CD4-positive, alpha-beta T cell treated with Interleukin-17A for 4 hours (primary cell): Measurements from ENCODE around the gene MRPL23.

Experiments used
- DNase-seq: peaks from one replicate; pipeline ENCODE4 v3.0.0-alpha.2; 2020; ENCODE audit warnings: mixed read lengths

The MRPL23 gene

GRCh38 chr11:1959786-1960185 lies 12.7 kb downstream of the MRPL23 start:
- no peak for DNase-seq

- no peak for DNase-seq
Measured at GRCh38 chr11:1963864-1964263, 16.7 kb downstream of the MRPL23 start.

- no peak for DNase-seq
Measured at GRCh38 chr11:1964348-1964747, 17.2 kb downstream of the MRPL23 start.

GRCh38 chr11:1964955-1965354 lies 17.8 kb downstream of the MRPL23 start:
- no peak for DNase-seq

GRCh38 chr11:1966531-1966930 lies 19.4 kb downstream of the MRPL23 start:
- no peak for DNase-seq

- no peak for DNase-seq
Measured at GRCh38 chr11:1967641-1968225, 20.6 kb downstream of the MRPL23 start.

DNA sequence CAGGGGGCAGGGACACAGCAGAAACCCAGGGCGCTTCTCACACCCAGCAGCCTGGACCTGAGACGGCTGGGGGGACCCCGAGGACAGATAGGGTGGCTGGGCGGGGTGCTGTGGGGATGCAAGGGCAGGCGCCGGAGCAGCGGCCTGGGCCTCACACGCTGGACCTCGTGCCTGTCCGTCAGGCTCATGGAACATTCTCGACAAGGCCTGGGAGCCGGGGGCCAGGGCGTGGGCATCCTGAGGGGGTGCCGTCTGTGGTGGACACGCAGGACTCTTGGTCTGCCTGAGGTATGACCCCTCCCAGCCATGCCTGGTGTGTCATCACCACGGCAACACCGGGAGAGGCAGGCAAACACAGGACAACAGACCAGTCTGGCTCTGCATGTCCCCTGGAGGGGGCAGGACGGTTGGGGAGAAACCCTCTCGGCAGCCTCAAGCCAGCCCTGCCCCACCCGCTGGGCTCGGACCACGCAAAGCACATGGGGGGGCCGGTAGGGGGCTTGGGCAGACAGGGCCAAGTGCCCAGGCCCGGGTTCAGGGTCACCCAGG lies 21.4 kb downstream of the MRPL23 start:
- no peak for DNase-seq

DNA sequence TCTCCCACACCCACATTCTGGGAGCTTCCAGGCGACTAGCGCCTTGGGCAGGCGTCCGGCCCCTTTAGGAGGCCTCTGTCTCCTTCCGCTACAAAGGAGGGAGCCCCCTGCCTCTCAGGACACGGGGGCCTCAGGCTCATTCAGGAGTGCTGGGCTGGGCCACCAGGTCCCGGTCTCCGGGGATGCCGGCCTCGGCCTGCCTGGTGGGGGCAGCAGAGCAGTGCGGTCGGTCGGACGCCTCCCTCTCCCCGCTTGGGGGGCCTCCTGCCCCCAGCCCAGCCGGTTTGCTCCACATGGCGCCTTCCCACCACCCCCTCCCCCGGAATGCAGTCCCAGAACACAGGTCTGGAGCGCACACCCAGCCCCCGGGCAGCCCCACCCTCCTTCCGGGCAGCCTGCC lies 21.9 kb downstream of the MRPL23 start:
- DNase-seq = no peak

- DNase-seq = no peak
Measured at GRCh38 chr11:1969776-1970175, 22.6 kb downstream of the MRPL23 start.

DNA sequence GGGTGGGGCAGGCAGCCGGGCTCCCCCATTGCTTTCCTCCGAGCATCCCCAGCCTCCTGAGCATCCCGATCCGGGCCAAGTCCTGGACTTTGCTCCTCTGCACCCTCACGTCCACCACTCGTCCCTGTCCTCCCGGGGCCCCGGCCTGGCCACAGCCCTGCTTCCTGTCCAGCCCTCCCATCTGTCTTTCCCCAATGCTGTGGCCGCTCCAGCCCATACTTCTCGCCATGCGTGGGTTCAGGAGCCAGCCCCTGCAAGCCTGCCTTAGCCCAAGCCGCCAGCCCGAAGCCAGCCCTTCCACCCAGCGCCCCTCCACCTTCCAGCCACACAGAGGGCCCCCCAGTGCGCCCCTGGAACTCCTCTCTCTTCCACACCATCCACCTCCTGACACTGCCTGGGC lies 23.8 kb downstream of the MRPL23 start:
- no peak for DNase-seq

DNA sequence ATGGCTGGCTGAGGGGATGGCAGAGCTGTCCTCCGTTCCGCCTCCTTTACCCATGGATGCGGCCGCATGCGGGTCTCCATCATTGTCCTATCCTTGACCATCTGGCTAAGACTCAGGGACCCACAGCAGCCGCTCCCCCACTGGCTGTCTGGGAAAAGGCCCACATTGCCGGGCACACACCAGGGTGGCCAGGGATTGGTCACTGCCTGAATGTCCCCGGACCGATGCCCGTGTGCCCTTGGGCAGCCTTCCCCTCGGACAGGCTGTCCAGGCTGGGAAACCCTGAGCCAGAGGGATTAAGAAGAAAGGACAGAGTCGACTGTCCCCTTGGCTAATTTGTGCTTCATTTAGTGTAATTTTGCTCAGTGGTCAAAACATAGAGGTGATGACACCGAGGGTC lies 28.1 kb downstream of the MRPL23 start:
- no peak for DNase-seq

DNA sequence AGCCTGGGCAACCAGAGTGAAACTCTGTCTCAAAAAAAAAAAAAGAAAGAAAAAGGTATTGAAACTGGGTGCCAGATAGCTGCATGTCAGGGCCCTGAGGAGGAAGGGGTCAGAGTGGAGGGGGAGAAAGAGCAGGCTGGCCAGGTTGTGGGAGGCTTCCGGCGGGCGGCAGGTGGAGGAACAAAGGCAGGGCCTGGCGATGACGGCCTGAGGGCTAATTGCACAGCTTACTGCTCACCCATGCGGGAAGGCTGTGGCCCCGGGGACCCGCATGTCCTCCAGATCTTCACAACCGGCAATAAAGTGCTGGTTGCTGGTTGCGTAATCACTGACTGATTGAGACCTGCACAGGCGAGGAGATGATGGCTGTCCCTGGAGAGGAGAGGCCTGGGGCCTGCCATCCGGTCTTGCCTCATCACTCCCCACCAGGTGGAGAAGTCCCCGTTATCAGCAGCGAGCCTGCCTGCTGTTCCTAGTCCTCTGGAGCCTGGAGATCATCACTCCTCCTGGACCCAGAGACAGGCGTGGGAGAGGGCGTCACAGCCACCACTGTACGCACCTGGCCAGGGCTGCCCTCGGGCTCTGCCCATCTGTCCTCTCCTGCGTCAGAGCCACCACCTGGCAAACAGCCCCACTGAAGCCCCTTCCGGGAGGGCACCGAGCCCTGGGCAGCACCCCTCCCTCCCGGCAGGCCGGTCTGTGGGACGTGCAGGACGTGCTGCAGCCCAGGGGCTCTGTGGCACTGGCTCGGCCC lies 31.8 kb downstream of the MRPL23 start:
- DNase-seq = no peak

- DNase-seq = no peak
Measured at GRCh38 chr11:1979607-1980006, 32.5 kb downstream of the MRPL23 start.

GRCh38 chr11:1982873-1983600 lies 35.9 kb downstream of the MRPL23 start:
- DNase-seq = no peak

DNA sequence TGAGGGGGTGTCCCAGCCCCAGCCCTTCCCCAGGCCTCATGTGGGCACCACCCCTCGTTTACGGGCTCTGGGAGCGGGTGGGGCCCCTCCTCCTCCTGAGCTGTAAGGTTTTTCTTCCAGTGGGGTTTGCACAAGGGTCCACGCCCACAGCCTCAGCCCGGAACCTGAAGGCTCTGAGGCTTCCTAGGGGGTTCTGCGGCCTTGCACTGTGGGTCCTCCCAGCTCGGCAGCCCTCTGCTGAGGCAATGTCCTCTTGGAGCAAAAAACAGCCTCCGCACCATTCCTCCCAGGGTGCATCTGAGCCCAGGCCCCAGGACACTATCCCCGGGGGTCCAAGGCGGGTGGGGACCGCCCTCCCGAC lies 36.4 kb downstream of the MRPL23 start:
- DNase-seq = no peak

GRCh38 chr11:1987024-1987423 lies 39.9 kb downstream of the MRPL23 start:
- DNase-seq = no peak

- DNase-seq = no peak
Measured at GRCh38 chr11:1988174-1988573, 41.0 kb downstream of the MRPL23 start.

- DNase-seq = no peak
Measured at GRCh38 chr11:1988667-1989317, 41.7 kb downstream of the MRPL23 start.

GRCh38 chr11:1989953-1990352 lies 42.8 kb downstream of the MRPL23 start:
- no peak for DNase-seq

DNA sequence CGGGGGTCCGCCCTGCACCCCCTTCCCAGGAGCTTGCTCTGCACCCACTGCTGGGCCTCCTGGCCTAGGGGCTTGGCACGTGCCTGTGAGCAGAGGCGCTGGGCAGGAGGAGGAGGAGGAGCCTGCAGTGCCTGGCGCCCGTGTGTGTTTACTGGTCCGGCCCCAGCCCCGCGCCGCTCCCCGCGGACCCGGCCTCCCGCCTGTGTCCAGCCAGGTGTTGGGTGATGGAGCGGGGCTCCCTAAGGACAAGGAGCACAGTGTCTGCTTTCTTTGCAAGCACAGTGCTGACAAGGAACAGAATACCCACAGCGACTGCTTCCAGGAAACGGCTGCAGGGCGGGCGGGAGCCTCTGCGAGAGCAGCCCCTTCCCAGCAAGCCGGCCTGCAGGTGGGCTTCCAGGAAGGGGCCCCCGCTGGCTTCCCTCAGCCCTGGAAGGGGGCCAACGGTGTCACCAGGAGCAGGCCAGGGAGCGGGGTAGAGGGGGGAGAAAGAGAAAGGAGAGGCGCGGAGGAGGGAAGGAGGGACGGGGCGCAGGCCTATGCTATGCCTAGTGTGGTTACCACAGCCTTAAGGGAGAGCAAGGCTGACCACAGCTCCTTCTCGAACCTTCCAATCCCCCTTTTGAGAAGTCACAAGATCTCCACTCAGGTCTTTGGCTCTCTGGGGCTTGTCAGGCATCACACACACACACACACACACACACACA lies 43.9 kb downstream of the MRPL23 start:
- no peak for DNase-seq

DNA sequence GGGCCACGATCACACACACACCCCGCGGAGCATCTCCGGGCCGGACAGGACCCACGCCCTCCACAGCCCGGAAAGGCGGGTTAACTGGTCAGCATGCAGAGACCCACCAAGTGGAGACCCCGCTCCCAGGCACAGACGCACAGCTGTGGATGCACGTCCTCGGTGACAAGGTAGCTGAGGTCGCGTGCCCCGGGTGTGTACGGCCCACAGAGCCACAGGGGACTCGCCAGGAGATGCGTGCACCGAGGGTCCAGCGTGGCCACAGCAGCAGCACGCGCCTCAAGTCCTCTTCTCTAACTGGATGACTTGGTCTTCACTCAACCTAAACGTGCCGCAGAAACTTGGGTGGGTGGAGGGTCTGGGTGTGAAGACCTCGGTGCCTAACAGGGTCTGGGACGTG lies 45.0 kb downstream of the MRPL23 start:
- DNase-seq = no peak

DNA sequence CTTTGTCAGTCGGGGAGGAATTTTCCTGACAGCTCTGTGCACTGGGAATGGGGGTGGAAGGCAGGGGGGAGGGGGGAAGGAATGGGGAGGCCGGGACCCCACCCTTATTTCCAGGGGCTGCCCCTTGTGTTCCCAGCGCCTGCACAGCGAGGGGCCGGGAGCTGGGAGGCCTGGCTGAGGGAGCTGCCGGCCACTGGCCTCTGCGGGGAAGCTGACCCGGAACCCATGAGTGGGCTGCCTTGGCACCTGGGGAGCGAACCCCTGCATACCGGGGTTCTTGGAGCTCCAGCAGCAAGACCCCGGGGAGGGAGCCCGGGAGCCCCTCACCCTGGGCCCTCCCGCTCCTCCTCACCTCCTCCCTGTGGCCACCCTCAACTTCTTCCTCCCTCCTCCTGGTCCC lies 47.0 kb downstream of the MRPL23 start:
- DNase-seq = no peak

DNA sequence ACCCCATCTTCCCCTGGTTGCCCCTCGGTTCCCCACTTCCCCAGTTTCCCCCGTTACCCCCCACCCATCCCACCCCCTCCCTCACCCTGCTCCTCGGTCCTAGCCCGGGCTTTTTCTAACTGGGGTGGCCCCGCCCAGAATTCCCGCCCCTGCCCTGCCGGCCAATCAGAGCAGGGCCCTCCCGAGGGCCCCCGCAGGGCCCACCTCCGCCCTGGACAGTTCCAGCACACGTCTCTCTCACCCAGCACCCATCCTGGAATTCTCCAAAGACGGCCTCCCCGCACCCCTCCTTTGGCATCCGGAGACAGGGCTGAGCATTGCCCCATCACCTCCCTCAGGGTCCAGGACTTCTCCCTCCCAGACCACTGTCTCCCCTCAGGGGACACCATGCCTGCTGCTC lies 50.6 kb downstream of the MRPL23 start, which contains the start of gene H19:
TSS of gene H19 (minus strand) at position 88 of the 400 bp plus-strand sequence.
- DNase-seq = no peak
